Hematopoietic multipotent progenitor cell (in vitro differentiated cells): ENCODE data around the gene NRSN2. TPM values are rescaled to one million over a fixed set of nuclear protein-coding genes. Genes with fewer than 3 reads are reported as not detected.
"Not testable (repeated sequence)": the region's sequence is repeated elsewhere in the genome, so short reads cannot be mapped to it uniquely, and the experiment has no call there.

Source experiments
- DNase-seq, 3 donors: peaks; one replicate each; pipeline ENCODE4 v3.0.0-alpha.2; 2011 to 2015; ENCODE audit warnings: low read depth in 2 of 3, low spot score in 2 of 3
- total RNA-seq: library from RNA; depleted of rRNA; stranded (reverse); fragments of >200 nt; gene quantifications from one replicate; pipeline ENCODE4 v1.2.3, GENCODE V29; 2012

Gene NRSN2
- total RNA-seq, 1 donor: 20.5 TPM

DNA sequence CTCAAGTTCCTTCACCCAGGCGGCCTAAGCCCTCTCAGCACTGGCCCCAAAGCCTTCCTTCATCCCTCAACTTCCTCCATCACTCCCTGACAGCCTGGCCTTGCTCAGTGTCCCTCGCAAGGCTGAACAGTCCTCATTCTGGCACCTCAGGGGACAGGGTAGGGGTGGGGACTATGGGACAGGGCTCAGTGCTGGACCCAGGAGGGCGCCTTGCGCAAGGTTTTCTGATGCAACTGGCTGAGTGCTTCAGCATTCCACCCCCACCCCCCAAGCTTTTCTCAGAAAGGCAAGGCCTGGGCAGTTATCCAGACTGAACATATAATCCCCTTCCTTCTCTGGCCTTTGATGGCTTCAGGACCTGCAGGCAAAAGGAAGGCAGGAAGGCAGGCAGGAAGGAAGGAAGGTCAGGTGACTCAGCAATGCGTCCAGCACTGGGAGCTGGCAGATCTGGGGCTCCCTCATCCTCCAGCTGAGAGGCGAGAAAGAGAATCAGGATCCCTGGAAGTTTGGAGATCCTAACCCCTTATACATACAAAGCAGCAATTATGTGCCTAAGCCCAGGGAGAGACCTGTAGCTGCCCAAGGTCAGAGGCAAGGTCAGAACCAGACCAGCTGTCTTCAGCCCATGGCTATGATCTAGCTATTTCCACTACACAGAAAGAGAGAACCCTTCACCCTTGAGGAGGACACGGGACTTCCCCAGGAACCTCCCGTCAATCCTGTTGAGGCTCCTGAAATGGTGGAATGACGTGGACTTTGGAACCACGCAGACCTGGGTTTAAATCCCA is 25.0 kb downstream of the NRSN2 start:
- peak in 2 of 3 donors; percentile 24 to 53 for DNase-seq

DNA sequence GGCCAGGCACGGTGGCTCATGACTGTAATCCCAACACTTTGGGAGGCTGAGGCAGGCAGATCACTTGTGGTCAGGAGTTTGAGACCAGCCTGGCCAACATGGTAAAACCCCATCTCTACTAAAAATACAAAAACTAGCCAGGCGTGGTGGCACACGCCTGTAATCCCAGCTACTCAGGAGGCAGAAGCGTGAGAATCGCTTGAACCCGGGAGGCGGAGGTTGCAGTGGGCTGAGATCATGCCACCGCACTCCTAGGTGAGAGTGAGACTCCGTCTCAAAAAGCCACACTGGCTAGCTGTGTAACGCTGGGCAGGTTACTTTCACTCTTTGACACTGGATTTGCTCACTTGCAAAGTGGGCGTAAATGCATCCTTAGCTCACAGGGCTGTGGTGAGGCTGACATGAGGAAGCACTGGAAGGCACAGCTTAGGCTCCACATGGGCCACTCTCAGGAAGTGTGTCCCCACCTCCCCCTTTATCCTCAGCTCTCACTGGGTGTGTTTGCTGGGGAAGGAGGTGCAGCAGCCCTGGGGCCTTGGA is 25.7 kb downstream of the NRSN2 start:
- DNase-seq: peak in 2 of 3 donors; percentile 33 to 46

DNA sequence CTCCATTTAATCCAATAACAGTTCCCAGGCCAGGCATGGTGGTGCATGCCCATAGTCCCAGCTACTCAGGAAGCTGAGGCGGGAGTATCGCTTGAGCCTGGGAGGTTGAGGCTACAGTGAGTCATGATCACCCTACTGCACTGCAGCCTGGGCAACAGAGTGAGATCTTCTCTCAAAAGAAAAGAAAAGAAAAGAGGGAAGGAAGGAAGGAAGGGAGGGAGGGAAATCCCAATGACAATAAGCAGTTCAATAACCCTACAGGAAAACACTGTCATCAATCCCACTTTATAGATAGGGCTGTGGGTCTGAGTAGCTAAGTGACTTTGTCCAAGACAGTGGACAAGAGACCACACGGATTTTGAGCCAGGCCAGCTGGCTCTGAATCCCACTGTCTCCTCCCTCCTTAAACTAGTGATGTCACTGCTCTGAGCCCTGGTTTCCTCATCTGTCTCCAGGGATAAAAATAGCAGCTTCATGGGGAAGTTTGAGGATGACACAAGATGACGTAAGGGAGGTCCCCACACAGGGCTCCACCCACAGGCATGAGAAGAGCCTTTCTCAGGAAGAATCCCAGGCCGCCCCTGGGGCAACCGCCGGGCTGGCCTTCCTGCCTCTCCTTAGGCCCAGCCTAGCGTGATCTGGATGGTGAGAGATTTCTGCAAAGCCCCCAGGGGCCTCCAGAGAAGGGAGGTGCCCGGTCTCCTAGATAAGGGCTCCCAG is 26.4 kb downstream of the NRSN2 start:
- DNase-seq: peak in 2 of 3 donors; percentile 16 to 47

DNA sequence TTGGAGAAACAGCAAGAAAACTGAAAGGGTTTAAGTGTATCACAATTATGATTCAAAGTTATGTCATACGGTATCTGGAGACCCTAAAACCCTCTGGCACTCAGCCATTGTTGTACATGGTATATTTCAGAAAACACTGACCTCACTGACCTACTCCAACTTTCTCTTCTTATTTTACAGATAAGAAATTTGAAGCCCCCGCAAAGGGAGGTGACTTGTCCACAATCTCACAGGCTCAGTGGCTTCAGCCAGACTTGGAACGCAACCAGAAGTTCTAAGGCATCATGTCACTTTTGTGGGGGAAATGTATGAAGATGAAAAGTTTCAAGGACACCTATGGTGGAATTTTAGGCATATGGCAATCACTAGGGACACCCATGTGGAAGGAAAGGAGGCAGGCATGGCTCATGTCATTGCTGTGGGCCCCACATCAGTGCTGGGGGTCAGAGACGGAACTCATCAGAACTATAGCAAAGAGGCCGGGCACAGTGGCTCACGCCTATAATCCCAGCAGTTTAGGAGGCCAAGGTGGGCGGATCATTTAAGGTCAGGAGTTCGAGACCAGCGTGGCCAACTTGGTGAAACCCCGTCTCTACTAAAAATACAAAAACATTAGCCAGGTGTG is 28.5 kb downstream of the NRSN2 start:
- no peak for DNase-seq

DNA sequence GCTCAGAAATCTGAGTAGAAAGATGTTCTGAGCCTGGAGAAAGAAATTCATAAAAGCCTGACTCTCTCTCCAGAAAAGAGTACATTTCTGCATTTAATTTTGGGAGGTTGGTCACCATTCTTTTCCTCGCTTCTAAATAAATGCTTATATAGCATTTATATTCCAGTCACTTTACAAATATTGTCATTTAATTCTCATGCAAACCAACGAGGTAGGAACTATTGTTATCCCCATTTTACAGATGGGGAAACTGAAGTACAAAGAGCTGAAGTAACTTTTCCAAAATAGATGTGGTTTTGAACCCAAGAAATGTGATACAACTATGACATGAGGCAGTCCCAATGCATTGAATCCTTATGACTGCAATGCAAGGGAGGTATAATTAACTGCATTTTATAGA is 29.2 kb downstream of the NRSN2 start:
- DNase-seq: no peak

DNA sequence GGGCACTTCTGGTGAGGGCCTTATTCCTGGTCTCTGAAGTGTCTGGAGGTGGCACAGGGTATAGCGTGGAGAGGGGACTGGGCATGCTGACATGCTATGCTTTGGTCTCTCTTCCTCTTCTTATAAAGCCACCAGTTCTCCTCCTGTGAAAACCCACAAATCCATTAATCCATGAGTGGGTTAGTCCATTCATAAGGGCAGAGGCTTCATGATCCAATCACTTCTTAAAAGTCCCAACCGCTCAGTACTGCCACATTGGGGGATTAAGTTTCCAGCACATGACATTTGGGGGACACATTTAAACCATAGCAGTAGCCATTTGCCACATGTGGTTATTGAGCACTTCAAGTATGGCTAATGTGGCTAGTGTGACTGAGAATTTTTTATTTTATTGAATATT is 29.8 kb downstream of the NRSN2 start:
- DNase-seq: no peak

DNA sequence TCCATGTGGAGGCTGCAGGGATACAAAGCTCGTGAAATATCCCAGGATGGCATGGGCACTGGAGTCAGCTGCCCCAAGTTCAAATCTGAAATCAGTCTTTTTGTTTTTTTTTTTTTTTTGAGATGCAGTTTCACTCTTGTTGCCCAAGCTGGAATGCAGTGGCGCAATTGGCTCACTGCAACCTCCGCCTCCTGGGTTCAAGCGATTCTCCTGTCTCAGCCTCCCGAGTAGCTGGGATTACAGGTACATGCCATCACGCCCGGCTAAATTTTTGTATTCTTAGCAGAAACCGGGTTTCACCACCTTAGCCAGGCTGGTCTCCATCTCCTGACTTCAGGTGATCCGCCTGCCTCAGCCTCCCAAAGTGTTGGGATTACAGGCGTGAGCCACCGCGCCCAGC is 30.7 kb downstream of the NRSN2 start:
- DNase-seq: not testable (repeated sequence)

DNA sequence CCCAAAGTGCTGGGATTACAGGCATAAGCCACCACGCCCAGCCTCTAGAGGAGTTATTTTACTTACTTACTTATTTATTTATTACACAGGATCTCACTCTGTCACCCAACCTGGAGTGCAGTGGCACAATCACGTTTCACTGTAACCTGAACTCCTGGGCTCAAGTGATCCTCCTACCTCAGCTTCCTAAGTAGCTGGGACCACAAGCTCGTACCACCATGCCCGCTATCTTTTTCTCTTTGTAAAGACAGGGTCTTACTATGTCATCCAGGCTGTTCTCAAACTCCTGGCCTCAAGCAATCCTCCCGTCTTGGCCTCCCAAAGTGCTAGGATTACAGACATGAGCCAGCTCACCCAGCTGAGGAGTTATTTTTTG is 32.0 kb downstream of the NRSN2 start:
- no peak for DNase-seq

DNA sequence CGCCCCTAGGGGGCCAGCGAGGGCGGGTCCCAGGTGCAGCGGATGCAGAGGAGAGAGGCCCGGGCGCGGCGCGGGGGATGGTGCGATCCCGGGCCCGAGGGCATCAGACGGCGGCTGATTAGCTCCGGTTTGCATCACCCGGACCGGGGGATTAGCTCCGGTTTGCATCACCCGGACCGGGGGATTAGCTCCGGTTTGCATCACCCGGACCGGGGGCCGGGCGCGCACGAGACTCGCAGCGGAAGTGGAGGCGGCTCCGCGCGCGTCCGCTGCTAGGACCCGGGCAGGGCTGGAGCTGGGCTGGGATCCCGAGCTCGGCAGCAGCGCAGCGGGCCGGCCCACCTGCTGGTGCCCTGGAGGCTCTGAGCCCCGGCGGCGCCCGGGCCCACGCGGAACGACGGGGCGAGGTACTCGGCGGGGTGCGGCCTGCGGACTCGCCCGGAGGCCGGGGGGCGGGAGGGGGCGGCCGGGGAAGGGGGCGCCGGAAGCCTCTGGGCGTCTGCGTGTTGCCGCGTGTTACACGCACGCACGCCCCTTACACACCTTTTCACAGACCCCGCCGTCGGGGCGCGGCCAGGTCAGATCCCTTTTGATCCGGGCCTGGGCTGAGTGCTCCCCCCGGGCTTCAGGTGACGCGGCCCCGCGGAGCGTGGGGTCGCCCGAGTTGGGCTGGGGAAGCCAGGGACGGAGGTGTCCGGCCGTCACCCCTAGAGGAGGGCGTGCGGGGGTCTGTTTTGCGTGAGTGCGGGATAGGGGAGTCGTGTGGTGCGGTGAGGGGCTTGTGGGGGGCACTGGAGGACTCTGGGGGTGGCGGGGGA is 34.1 kb downstream of the NRSN2 start:
- peak in 2 of 3 donors; percentile 51 to 58 for DNase-seq

DNA sequence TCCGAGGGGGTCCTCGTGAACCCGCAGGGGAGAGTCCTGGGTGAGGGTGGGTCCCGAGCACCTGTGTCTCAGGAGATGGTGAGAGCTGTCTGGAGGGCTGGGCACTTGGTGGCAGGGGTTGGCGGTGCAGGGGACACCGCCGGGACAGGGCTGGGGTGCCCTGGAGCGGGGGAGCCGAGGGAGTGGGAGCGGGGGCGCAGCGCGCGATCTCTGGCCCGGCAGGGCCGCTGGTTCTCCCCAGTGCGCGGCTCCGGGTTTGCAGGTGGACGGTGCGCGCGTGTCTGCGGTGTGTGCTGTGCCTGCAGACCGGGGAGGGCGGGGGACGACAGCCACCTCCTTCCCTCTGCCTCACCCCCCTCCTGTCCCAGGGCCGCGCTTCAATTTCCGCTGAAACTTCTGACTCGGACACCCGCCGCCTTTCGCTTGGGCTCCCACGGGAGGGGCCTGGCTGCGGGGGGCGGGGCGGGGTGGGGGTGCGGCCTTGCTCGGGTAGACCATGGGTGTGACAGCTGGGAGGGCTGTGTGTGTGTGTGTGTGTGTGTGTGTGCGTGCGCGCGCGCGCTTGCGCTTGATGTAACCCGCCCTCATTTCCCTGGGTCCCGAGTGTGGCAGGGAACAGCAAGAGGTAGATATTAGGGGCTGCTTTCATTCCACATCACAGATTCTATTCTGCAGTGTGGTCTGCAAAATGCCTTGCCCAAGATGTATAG is 34.8 kb downstream of the NRSN2 start:
- DNase-seq: peak; percentile 40 to 70 (median 66)

DNA sequence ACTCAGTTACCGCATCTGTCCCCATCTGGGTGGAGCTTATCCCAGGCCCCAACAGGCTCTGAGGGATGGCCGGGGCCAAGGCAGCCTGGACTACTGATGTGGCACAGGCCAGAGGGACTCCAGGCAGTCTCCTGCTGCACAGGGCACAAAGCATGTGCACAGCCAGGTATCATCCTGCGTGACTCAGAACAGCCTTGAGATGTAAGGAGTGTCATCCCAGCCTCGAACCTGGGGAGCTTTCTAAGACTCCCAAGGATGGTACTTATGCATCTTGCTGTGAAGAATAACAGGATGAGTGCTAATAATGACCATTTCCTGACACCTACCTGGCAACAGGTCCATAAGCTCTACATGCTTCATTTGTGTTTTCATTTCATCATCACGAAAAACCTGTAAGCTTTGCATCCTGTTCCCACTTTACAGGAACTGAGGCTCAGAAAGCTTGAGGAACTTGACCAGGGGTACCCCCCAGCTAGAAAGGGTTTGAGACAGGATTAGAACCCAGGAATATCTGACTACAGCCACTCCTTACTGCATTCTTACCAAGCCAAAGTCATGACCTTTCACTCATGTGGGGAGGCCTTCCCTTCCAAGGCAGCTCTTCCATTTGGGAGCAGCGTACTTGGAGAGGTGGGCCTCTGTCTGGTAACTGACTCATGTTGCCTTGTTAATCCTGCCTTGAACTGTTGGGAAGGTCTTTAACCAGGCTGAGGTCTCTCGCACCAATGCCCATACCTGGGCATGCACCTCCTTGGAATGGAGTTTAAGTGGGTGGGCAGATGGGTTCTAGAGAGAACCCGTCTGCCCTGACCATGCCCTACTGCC is 35.6 kb downstream of the NRSN2 start:
- no peak for DNase-seq

DNA sequence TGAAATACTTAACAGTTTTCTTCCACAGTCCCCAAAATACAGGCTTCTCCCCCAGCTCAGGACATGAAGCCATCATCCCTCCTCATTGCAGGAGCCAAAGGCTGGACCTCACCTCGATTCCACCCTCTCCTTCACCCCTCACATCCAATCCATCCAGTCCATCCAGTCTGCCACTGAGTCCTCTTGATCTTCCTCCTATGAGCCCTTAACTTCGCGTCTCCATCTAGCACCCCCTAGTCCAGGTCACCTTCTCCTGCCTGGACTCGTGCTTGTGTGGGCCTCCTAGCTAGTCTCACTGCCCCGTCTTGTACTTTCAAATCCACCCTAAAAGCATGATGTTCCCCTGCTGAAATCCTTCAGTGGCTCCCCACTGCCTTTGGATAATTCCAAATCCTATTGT is 37.0 kb downstream of the NRSN2 start:
- DNase-seq: no peak

DNA sequence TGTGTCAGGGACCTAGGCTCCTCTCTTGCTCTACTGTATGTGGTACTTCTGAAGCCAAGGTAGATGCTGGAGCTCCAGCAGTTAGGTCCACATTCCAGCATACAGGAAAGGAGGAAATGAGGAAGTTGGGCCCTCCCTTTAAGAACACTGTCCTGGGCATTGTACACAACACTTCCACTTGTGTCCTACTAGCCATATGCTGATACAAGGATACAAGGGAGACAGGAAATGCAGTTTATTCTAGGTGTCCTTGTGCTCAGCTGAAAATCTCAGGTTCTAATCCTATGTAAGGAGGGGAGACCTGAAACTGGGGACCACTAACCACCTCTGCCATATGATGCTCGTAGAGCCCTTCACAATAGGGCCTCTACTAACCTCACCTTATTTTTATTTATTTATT is 37.8 kb downstream of the NRSN2 start:
- DNase-seq: no peak

DNA sequence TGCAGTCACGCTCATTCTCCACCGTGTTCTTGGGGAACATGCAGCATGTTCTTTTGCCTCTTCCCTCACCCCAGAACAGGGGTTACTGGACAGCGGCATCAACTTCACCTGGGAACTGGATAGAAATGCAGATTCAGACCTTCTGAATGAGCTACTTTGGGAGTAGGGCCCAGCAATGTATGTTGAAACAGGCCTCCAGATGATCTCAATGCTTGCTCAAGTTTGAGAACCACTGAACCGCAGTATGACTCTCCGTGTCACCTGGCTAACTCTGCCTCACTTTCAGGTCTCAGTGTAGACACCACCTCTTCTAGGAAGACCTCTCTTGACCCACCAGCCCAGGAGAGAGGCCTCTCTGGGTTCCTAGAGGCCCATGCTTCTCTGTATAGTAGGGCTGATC is 38.5 kb downstream of the NRSN2 start:
- DNase-seq: no peak

DNA sequence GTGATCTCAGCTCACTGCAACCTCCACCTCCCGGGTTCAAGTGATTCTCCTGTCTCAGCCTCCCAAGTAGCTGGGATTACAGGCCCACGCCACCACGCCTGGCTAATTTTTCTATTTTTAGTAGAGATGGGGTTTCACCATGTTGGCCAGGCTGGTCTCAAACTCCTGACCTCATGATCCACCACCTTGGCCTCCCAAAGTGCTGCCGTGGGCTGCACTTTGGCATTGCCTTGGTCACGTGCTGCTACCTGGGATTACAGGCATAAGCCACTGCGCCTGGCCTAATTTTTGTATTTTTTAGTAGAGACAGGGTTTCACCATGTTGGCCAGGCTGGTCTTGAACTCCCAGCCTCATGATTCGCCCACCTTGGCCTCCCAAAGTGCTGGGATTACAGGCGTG is 39.7 kb downstream of the NRSN2 start:
- not testable (repeated sequence) for DNase-seq

DNA sequence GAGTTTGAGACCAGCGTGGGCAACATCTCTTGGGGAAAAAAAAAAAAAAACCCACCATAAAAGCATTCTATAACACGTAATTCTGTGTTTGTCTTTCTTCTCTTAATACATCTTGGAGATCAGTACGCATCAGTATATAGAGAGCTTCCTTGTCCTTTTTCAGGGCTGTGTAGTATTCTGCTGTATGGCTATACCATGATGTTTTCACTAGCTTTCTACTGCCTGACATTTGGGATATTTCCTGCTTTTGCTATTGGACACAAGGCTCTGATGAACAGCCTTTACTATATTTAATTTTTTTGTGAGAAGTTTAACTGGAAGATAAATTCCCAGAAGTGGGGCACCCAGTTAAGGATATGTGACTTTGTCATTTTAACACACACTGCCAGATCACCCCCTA is 40.6 kb downstream of the NRSN2 start:
- DNase-seq: no peak

DNA sequence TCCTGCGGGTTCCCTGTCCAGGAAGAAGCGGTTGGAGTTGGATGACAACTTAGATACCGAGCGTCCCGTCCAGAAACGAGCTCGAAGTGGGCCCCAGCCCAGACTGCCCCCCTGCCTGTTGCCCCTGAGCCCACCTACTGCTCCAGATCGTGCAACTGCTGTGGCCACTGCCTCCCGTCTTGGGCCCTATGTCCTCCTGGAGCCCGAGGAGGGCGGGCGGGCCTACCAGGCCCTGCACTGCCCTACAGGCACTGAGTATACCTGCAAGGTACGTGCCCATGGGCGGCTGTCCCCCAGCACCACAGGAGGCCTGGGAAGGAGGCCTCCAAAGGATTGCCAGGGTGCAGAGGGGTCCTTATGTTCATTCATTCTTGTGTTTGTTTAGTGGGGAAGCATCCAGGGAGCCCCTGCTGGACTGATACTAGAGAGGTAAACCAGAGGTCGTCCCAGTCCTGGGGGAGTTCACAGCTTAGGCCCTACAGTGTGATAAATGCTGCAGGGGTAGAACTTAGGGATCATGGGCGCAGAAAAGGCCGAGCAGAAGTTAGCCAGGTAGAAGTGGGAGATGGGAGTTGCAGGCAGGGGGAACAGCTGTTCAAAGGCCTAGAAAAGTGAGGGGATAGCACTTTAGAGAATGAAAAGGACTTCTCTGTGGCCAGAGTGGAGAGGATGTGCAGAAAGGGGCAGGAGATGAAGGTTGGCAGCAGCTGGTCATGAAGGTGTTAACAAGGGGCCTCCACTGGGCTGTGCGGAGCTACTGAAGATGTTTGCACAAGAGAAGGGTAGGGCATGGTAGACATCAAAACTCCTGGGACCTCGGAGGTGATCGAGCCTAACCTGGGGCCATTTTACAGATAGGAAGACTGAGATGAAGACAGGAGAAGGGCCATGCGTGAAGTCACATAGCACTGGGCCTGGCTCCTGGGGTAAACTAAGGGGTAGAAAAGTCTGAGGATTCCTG is 41.4 kb downstream of the NRSN2 start:
- DNase-seq: no peak

DNA sequence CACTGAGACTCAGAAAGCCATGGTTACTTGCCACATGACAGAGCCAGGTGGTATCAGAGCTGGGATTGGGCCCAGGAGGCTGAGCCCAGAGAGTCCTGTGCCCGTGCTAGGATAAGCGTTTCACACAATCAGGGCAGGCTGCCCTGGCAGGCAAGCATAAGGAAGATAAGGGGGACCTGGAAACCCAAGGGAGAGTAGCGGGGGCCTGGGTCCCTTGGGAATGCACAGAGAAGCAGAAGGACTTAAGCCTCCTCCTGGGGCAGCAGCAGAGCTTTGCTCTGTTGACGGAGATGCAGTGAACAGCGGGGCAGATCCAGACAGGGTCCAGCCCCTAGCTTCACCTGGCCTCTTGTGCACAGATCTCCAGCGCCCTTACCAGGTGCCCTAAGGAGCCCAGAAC is 42.3 kb downstream of the NRSN2 start:
- no peak for DNase-seq
